WTC11 (cell line): ENCODE data around the gene APOBEC3F.
"Not testable (repeated sequence)": the region's sequence is repeated elsewhere in the genome, so short reads cannot be mapped to it uniquely, and the experiment has no call there.

ENCODE experiments used
- CBFB ChIP-seq: sonication (generic); formaldehyde crosslinking; IDR thresholded peaks from 2 replicates; pipeline ENCODE4 v1.8.1; 2022; ENCODE audit warnings: mild to moderate bottlenecking, low read depth, missing genetic modification reagents
- GABPB1 ChIP-seq: sonication (generic); formaldehyde crosslinking; IDR thresholded peaks from 2 replicates; pipeline ENCODE4 v1.8.1; 2023; ENCODE audit warnings: mild to moderate bottlenecking, missing genetic modification reagents
- MAX ChIP-seq: sonication (generic); formaldehyde crosslinking; IDR thresholded peaks from 2 replicates; pipeline ENCODE4 v1.8.0; 2022; ENCODE audit warnings: mild to moderate bottlenecking, missing genetic modification reagents
- NFYB ChIP-seq: sonication (generic); formaldehyde crosslinking; conservative IDR thresholded peaks from 2 replicates; pipeline ENCODE4 v1.8.0; 2022; ENCODE audit warnings: low read depth, missing genetic modification reagents
- NR3C1 ChIP-seq: sonication (generic); formaldehyde crosslinking; conservative IDR thresholded peaks from 2 replicates; pipeline ENCODE4 v1.8.1; 2023; ENCODE audit warnings: low read depth, mild to moderate bottlenecking, missing genetic modification reagents
- SP1 ChIP-seq: sonication (generic); formaldehyde crosslinking; conservative IDR thresholded peaks from 2 replicates; pipeline ENCODE4 v1.8.1; 2022; ENCODE audit warnings: missing genetic modification reagents
- STAT6 ChIP-seq: sonication (generic); formaldehyde crosslinking; conservative IDR thresholded peaks from 2 replicates; pipeline ENCODE4 v1.8.1; 2023; ENCODE audit warnings: mild to moderate bottlenecking, low read depth, missing genetic modification reagents, moderate library complexity
- ZNF532 ChIP-seq: fragments of 250-450 bp; sonication (Bioruptor Pico); IDR thresholded peaks from 2 replicates; pipeline ENCODE4 v1.9.0; 2021; ENCODE audit warnings: mild to moderate bottlenecking, borderline replicate concordance
- ZSCAN18 ChIP-seq: fragments of 250-450 bp; sonication (Bioruptor Pico); IDR thresholded peaks from 2 replicates; pipeline ENCODE4 v2.1.2; 2022; ENCODE audit warnings: mild to moderate bottlenecking, moderate library complexity
- TF ChIP-seq, protein P1 (sequence below): fragments of 200-600 bp; IDR thresholded peaks from 2 replicates; pipeline ENCODE4 v1.8.0; 2022; ENCODE audit warnings: antibody characterized with exemption

DNA sequence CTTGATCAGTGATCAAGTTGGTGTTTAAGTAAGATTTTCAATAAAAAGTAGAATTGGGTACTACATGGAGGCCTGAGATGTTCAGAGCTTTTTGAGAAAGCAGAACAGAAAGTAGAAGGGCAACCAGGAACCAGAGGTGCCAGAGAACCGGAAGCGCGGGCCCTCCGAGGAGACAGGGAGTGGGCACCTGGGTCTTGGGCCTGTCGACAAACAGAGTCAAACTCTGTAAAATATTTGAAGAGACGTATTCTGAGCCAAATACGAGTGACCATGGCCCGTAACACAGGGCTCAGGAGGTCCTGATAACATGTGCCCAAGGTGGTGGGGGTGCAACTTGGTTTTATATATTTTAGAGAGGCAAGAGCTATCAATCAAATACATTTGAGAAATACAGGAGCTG, 23.2 kb downstream of the APOBEC3F start:
- TF ChIP-seq STAT6 (CRISPR knock-in tag); NFYB (CRISPR knock-in tag); ZSCAN18 (CRISPR knock-in tag); ZNF532 (CRISPR knock-in tag); CBFB (CRISPR knock-in tag); MAX; GABPB1; NR3C1 (CRISPR knock-in tag); SP1 (CRISPR knock-in tag): not testable (repeated sequence)
- TF ChIP-seq, protein P1, sequence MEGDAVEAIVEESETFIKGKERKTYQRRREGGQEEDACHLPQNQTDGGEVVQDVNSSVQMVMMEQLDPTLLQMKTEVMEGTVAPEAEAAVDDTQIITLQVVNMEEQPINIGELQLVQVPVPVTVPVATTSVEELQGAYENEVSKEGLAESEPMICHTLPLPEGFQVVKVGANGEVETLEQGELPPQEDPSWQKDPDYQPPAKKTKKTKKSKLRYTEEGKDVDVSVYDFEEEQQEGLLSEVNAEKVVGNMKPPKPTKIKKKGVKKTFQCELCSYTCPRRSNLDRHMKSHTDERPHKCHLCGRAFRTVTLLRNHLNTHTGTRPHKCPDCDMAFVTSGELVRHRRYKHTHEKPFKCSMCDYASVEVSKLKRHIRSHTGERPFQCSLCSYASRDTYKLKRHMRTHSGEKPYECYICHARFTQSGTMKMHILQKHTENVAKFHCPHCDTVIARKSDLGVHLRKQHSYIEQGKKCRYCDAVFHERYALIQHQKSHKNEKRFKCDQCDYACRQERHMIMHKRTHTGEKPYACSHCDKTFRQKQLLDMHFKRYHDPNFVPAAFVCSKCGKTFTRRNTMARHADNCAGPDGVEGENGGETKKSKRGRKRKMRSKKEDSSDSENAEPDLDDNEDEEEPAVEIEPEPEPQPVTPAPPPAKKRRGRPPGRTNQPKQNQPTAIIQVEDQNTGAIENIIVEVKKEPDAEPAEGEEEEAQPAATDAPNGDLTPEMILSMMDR, result not testable (repeated sequence)
